HUES64 (cell line): Measurements from ENCODE around the gene NEXN.
"Not testable (repeated sequence)": the region's sequence is repeated elsewhere in the genome, so short reads cannot be mapped to it uniquely, and the experiment has no call there.

Experiments
- H3K27ac ChIP-seq: 2 replicates; pipeline ENCODE4 v1.7.0; 2013; ENCODE audit warnings: low read depth, low read length, inconsistent platforms
- H3K27me3 ChIP-seq: 2 replicates; pipeline ENCODE4 v1.6.1; 2013; ENCODE audit warnings: mild to moderate bottlenecking, low read length; ENCODE audit not compliant: insufficient read depth
- H3K36me3 ChIP-seq: 2 replicates; pipeline ENCODE4 v1.6.1; 2013; ENCODE audit warnings: mild to moderate bottlenecking, low read length; ENCODE audit not compliant: insufficient read depth
- H3K4me1 ChIP-seq: 2 replicates; pipeline ENCODE4 v1.6.1; 2013; ENCODE audit warnings: mild to moderate bottlenecking, low read length, moderate library complexity; ENCODE audit not compliant: insufficient read depth
- H3K4me3 ChIP-seq: 2 replicates; pipeline ENCODE4 v1.5.1; 2013; ENCODE audit warnings: mild to moderate bottlenecking, low read length, moderate library complexity
- H3K9ac ChIP-seq: 2 replicates; pipeline ENCODE4 v1.6.1; 2013; ENCODE audit warnings: mild to moderate bottlenecking, low read depth, low read length
- H3K9me3 ChIP-seq: 2 replicates; pipeline ENCODE4 v1.6.1; 2013; ENCODE audit warnings: low read depth, low read length; ENCODE audit not compliant: insufficient read depth
- WGBS: fragments of 150-250, 120-280 bp; methylation state at CpG from one replicate; pipeline ENCODE4 v1.1.7; 2013; ENCODE audit warnings: missing lambda C conversion rate; 5-methylcytosine and 5-hydroxymethylcytosine counted together

Gene NEXN

GRCh38 chr1:77906019-77906545 is 17.7 kb downstream of the NEXN start:
- Histone ChIP-seq H3K36me3 (no peaks in the 10 kb centered on the region), H3K27me3 (no peaks in the 10 kb centered on the region), H3K27ac (no peak overlapping the region), H3K9ac (no peak overlapping the region), H3K9me3 (no peaks in the 10 kb centered on the region), H3K4me1 (no peaks in the 10 kb centered on the region), H3K4me3 (no peak overlapping the region)
- WGBS = 89% methylated on average over 1 of the region's 2 CpGs

- no peaks in the 10 kb centered on the region for H3K36me3 ChIP-seq
- H3K4me3 ChIP-seq = no peak overlapping the region
- no peak overlapping the region for H3K27ac ChIP-seq
- no peaks in the 10 kb centered on the region for H3K4me1 ChIP-seq
- H3K9ac ChIP-seq = no peak overlapping the region
- H3K27me3 ChIP-seq = no peaks in the 10 kb centered on the region
- 80% methylated on average over 1 of the region's 1 CpG for WGBS
- H3K9me3 ChIP-seq = no peaks in the 10 kb centered on the region
Observed at GRCh38 chr1:77906624-77907023, 18.2 kb downstream of the NEXN start.

GRCh38 chr1:77910116-77910515 is 21.7 kb downstream of the NEXN start:
- Histone ChIP-seq H3K9me3 (no peaks in the 10 kb centered on the region), H3K4me3 (no peak overlapping the region), H3K36me3 (no peaks in the 10 kb centered on the region), H3K27ac (no peak overlapping the region), H3K9ac (no peak overlapping the region), H3K4me1 (no peaks in the 10 kb centered on the region), H3K27me3 (no peaks in the 10 kb centered on the region)
- WGBS = 90% methylated on average over 4 of the region's 4 CpGs

GRCh38 chr1:77918918-77919317 is 30.5 kb downstream of the NEXN start:
- not testable (repeated sequence) for H3K27me3 ChIP-seq, H3K27ac ChIP-seq, H3K4me1 ChIP-seq, H3K9me3 ChIP-seq, H3K36me3 ChIP-seq, H3K9ac ChIP-seq, H3K4me3 ChIP-seq
- WGBS = 98% methylated on average over 5 of the region's 5 CpGs

GRCh38 chr1:77925518-77925917 is 37.1 kb downstream of the NEXN start:
- Histone ChIP-seq H3K27ac (no peak overlapping the region), H3K4me3 (no peak overlapping the region), H3K27me3 (no peaks in the 10 kb centered on the region), H3K9ac (no peak overlapping the region), H3K4me1 (no peaks in the 10 kb centered on the region), H3K9me3 (no peaks in the 10 kb centered on the region), H3K36me3 (peaks cover 12% of the 10 kb centered on the region)
- WGBS = 100% methylated on average over 1 of the region's 1 CpG

GRCh38 chr1:77925956-77926355 is 37.5 kb downstream of the NEXN start:
- Histone ChIP-seq H3K27ac (no peak overlapping the region), H3K27me3 (no peaks in the 10 kb centered on the region), H3K4me3 (no peak overlapping the region), H3K4me1 (no peaks in the 10 kb centered on the region), H3K36me3 (peaks cover 14% of the 10 kb centered on the region), H3K9ac (no peak overlapping the region), H3K9me3 (no peaks in the 10 kb centered on the region)
- 98% methylated on average over 2 of the region's 2 CpGs for WGBS

GRCh38 chr1:77926561-77927357 is 38.3 kb downstream of the NEXN start:
- peaks cover 14% of the 10 kb centered on the region for H3K36me3 ChIP-seq
- H3K27me3 ChIP-seq = no peaks in the 10 kb centered on the region
- no peak overlapping the region for H3K4me3 ChIP-seq
- H3K9me3 ChIP-seq = no peaks in the 10 kb centered on the region
- no peaks in the 10 kb centered on the region for H3K4me1 ChIP-seq
- 87% methylated on average over 10 of the region's 13 CpGs for WGBS
- no peak overlapping the region for H3K9ac ChIP-seq
- no peak overlapping the region for H3K27ac ChIP-seq

GRCh38 chr1:77927414-77927813 is 39.0 kb downstream of the NEXN start:
- no peak overlapping the region for H3K27ac ChIP-seq
- H3K4me1 ChIP-seq = no peaks in the 10 kb centered on the region
- H3K9me3 ChIP-seq = no peaks in the 10 kb centered on the region
- H3K27me3 ChIP-seq = no peaks in the 10 kb centered on the region
- H3K36me3 ChIP-seq = peaks cover 14% of the 10 kb centered on the region
- WGBS = 96% methylated on average over 2 of the region's 4 CpGs
- H3K4me3 ChIP-seq = no peak overlapping the region
- no peak overlapping the region for H3K9ac ChIP-seq

GRCh38 chr1:77929806-77930205 is 41.4 kb downstream of the NEXN start:
- H3K9ac ChIP-seq = no peak overlapping the region
- WGBS = 95% methylated on average over 2 of the region's 2 CpGs
- H3K36me3 ChIP-seq = peaks cover 13% of the 10 kb centered on the region
- H3K27ac ChIP-seq = no peak overlapping the region
- no peaks in the 10 kb centered on the region for H3K9me3 ChIP-seq
- no peaks in the 10 kb centered on the region for H3K27me3 ChIP-seq
- no peaks in the 10 kb centered on the region for H3K4me1 ChIP-seq
- no peak overlapping the region for H3K4me3 ChIP-seq

GRCh38 chr1:77938651-77939050 is 50.2 kb downstream of the NEXN start:
- H3K27ac ChIP-seq = no peak overlapping the region
- no peak overlapping the region for H3K9ac ChIP-seq
- peaks cover 20% of the 10 kb centered on the region for H3K36me3 ChIP-seq
- H3K27me3 ChIP-seq = no peaks in the 10 kb centered on the region
- no peak overlapping the region for H3K4me3 ChIP-seq
- no peaks in the 10 kb centered on the region for H3K9me3 ChIP-seq
- 0 out of 2 replicates have a peak, but pooled peaks cover 2% of the 10 kb centered on the region for H3K4me1 ChIP-seq

GRCh38 chr1:77940921-77941570 is 52.6 kb downstream of the NEXN start:
- no peaks in the 10 kb centered on the region for H3K27me3 ChIP-seq
- H3K36me3 ChIP-seq = peaks cover 44% of the 10 kb centered on the region
- no peak overlapping the region for H3K9ac ChIP-seq
- H3K4me3 ChIP-seq = no peak overlapping the region
- 0 out of 2 replicates have a peak, but pooled peaks cover 2% of the 10 kb centered on the region for H3K4me1 ChIP-seq
- no peaks in the 10 kb centered on the region for H3K9me3 ChIP-seq
- WGBS = 94% methylated on average over 3 of the region's 4 CpGs
- H3K27ac ChIP-seq = no peak overlapping the region
